ENCODE results near the gene ENHO. TPM values are rescaled to one million over a fixed set of nuclear protein-coding genes. Genes with fewer than 3 reads are reported as not detected.

ENHO gene
- not detected in 2 replicates for total RNA-seq

DNA sequence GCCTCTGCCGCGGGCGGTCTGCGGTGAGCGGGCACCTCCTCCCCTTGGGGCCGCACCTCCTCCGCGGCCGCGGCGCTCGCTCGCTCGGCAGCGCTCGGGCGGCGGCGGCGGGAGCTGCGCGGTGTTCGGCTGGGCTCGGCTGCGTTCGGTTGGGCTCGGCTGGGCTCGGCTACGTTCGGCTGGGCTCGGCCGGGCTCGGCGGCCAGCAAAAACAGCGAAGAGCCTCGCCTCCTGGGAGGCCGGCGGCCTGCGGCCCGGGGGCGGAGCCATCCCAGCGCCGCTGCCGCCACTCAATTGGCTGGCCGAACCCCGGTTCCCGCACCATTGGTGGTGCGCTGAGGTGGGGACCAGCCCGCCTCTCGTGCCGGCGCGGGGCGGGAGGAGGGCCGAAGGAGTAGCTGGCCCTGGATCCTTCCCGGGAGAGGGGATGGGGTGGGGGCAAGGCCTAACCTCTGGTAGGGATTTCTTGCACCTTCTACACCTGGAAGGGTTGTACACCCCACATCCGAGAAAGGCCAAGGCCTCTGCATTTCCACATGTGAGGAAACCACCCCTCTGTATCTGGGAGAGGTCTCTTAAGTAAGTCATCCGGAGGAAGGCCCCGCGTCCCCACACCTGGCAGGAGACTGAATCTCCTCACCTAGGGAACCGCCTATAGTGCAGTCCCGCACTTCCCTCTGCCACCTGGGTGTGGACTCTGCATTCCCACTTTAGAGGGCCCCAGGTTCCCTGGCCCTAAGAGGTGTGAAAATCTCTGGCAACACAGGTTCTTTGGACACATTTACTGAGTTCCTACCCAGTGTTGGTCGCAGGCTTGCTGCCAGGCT is at the start of gene ENHO:
Gene ENHO, minus strand, starts transcription at position 20 of the 827 bp plus-strand sequence. CDS start 1,295 bp downstream, outside the sequence.

Small RNAs within 50 kb of the gene (small RNA-seq; reads per million reads assigned to genes)
- gene RN7SKP24, result not detected

Other genes with a start within 250 kb of the ENHO start
- 0.97 TPM in 2 replicates for gene KIF24, start 193.7 kb downstream of the ENHO start, total RNA-seq
- gene NUDT2, start 193.4 kb downstream of the ENHO start, total RNA-seq, result 24.0 and 26.6 TPM in 2 replicates
- gene MYORG, start 146.1 kb downstream of the ENHO start, total RNA-seq, result 0.97 and 1.1 TPM in 2 replicates
- gene FAM219A, start 64.4 kb downstream of the ENHO start, total RNA-seq, result 14.9 and 16.5 TPM in 2 replicates
- gene DNAI1, start 64.2 kb downstream of the ENHO start, total RNA-seq, result not detected in 2 replicates
- gene CNTFR, start 66.7 kb upstream of the ENHO start, total RNA-seq, result not detected in 2 replicates
- 15.4 and 18.3 TPM in 2 replicates for gene RPP25L, start 89.1 kb upstream of the ENHO start, total RNA-seq
- 58.1 and 78.7 TPM in 2 replicates for gene DCTN3, start 97.5 kb upstream of the ENHO start, total RNA-seq
- gene ARID3C, start 106.1 kb upstream of the ENHO start, total RNA-seq, result 0.12 and 0.32 TPM in 2 replicates
- gene SIGMAR1, start 114.8 kb upstream of the ENHO start, total RNA-seq, result 78.9 and 83.9 TPM in 2 replicates
- 52.6 and 54.6 TPM in 2 replicates for gene GALT, start 123.7 kb upstream of the ENHO start, total RNA-seq
- gene IL11RA, start 129.2 kb upstream of the ENHO start, total RNA-seq, result 86.6 and 89.4 TPM in 2 replicates
- gene CCL27, start 139.7 kb upstream of the ENHO start, total RNA-seq, result not detected in 2 replicates
- not detected in 2 replicates for gene CCL19, start 168.3 kb upstream of the ENHO start, total RNA-seq
- not detected in 2 replicates for gene CCL21, start 187.1 kb upstream of the ENHO start, total RNA-seq

Measured in hair follicle dermal papilla cell (primary cell).